GM21423 (cell line): ENCODE results near the gene WIPI1.
"Not testable (repeated sequence)": the region's sequence is repeated elsewhere in the genome, so short reads cannot be mapped to it uniquely, and the experiment has no call there.

Experiments used
- ATAC-seq: cut with Tn5 transposase; IDR thresholded peaks from one replicate; pipeline ENCODE4 v1.9.1; 2021; ENCODE audit warnings: mild to moderate bottlenecking, moderate library complexity; ENCODE audit not compliant: unreplicated experiment

WIPI1 gene

DNA sequence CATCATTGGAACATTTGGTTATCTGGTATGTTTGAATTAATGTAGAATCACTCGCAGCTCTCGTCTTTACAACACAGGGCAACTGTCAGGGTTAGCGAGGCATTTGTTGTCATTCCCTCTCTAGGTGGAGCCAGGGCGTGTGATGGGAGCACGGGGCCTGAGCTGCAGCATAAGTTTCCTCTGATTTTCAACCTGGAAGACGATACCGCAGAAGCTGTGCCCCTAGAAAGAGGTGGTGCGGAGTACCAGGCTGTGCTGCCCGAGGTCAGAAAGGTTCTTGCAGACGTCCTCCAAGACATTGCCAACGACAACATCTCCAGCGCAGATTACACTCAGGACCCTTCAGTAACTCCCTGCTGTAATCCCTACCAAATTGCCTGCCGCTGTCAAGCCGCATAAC is 37.2 kb downstream of the WIPI1 start:
- no peak for ATAC-seq

GRCh38 chr17:68418876-68419275 is 38.4 kb downstream of the WIPI1 start:
- no peak for ATAC-seq

DNA sequence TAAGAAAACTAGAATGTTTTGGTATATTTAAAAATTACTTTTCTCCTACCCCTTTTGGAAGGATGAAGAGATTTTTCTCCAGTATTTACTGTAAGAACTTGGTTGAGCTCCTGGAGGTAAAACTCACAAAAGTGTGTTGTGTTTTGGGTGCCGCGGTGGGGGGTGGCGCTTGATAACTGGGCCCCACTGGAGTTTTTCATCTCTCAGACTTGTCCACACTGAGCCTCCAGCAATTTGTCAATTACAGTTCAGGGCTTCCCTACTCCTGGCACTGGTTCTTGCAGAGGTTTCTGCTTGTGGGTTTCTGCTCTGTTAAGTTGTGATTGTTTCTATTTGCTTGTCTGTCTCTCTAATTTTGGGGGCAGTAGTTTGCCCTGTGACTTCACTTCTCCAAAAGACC is 40.0 kb downstream of the WIPI1 start:
- ATAC-seq, result no peak

DNA sequence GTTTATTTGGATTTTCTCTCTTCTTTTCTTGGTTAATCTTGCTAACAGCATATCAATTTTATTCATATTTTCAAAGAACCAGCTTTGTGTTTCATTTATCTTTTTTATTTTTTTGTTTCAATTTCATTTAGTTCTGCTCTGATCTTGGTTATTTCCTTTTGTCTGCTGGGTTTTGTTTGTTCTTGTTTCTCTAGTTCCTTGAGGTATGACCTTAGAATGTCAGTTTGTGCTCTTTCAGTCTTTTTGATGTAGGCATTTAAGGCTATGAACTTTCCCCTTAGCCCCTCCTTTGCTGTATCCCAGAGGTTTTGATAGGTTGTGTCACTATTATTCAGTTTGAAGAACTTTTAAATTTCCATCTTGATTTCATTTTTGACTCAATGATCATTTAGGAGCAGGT is 42.4 kb downstream of the WIPI1 start:
- ATAC-seq, result not testable (repeated sequence)

DNA sequence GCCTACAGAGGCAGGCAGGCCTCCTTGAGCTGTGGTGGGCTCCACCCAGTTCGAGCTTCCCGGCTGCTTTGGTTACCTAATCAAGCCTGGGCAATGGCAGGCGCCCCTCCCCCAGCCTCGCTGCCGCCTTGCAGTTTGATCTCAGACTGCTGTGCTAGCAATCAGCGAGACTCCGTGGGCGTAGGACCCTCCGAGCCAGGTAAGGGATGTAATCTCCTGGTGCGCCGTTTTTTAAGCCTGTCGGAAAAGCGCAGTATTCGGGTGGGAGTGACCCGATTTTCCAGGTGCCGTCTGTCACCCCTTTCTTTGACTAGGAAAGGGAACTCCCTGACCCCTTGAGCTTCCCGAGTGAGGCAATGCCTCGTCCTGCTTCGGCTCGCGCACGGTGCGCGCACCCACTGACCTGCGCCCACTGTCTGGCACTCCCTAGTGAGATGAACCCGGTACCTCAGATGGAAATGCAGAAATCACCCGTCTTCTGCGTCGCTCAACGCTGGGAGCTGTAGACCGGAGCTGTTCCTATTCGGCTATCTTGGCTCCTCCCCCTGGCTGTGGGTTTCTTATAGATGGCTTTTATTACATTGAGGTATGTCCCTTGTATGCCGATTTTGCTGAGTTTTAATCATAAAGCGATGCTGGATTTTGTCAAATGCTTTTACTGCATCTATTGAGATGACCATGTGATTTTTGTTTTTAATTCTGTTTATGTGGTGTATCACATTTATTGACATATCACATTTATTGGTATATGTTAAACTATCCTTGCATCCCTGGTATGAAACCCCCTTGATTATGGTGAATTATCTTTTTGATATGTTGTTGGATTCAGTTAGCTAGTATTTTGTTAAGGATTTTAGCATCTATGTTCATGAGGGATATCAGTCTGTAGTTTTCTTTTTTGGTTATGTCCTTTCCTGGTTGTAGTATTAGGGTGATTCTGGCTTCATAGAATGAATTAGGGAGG is 43.4 kb downstream of the WIPI1 start:
- ATAC-seq, result not testable (repeated sequence)

DNA sequence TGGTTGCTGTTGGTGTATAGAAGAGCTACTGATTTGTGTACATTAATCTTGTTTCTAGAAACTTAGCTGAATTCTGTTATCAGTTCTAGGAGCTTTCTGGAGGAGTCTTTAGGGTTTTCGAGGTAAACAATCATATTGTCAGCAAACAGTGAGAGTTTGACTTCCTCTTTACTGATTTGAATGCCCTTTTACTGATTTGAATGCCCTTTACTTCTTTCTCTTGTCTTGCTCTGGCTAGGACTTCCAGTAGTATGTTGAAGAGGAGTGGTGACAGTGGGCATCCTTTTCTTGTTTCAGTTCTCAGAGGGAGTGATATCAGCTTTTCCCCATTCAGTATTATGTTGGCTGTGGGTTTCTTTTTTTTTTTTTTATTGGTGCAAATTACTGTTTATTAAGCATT is 49.6 kb downstream of the WIPI1 start:
- ATAC-seq, result not testable (repeated sequence)

GRCh38 chr17:68403837-68404236 is 53.5 kb downstream of the WIPI1 start:
- ATAC-seq, result not testable (repeated sequence)

GRCh38 chr17:68403122-68403521 is 54.2 kb downstream of the WIPI1 start:
- ATAC-seq, result no peak

- no peak for ATAC-seq
These were observed 56.0 kb downstream of the WIPI1 start for GRCh38 chr17:68401288-68401687.

- no peak for ATAC-seq
These were observed 56.9 kb downstream of the WIPI1 start for GRCh38 chr17:68400404-68400735.

GRCh38 chr17:68399638-68400403 is 57.5 kb downstream of the WIPI1 start:
- ATAC-seq, result no peak

DNA sequence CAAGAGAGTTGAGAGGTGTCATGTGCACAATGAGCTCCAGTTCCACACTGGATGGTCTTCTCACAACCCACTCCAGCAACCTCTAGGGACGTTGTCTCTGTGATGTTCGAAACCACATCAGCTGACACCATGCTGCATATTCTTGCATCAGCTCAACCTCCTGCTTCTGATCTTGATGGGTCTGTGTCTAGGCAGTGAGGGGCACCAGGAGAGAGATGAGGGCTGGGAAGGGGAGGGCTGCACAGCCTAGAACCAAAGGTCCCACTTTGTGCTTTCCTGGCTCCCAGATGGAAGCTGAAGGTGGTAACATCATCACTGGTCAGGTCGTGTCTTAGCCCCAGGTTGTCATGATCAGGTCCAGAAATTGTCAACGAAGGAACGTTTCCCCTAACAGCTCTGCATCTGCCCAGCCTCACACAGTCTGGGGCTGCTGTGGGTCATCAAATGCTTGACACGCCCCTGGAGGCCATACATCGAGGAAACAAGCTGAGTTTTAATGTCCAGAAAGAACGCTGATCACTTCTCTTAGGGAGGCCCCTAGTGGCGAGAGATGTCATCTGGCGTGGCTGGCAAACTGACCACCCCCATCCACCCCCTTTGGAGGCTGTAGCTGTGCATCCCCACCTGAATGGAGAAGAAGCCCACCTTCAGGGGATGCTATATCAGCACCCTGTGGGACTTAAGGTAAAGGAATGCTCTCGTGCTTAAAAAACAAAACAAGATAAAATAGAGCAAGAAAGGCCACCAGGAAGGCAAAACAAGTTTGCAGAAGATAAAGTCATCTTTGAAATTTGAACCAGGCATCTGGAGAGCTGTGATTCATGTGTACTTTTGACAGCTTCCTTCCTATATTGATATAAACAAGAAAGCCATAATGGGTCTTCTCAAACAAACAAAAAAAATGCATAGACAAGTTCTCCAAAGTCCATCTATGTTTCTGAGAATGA is 58.3 kb downstream of the WIPI1 start:
- ATAC-seq, result peak; percentile 84

DNA sequence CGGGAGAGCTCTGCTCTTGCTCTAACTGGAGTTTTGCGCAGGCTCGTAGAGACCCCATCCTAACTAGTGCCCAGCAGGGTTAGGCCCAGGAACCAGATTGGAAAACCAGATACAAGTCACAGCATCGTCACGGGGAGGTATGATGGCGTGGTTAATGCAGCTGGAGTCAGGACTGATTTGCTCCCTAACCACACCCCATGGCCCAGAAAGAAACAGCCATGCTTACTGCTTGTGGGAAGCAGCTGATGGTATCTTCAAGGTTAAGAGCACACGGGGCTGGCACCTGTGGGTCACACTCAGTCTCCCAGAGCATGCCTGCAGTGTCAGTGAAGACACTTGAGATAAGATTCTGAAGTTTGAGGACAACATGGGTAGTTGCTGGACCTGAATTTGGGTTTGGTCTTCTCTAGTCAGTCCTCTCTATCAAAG is 60.2 kb downstream of the WIPI1 start:
- no peak for ATAC-seq

- no peak for ATAC-seq
These were observed 60.8 kb downstream of the WIPI1 start for GRCh38 chr17:68396226-68397107.

DNA sequence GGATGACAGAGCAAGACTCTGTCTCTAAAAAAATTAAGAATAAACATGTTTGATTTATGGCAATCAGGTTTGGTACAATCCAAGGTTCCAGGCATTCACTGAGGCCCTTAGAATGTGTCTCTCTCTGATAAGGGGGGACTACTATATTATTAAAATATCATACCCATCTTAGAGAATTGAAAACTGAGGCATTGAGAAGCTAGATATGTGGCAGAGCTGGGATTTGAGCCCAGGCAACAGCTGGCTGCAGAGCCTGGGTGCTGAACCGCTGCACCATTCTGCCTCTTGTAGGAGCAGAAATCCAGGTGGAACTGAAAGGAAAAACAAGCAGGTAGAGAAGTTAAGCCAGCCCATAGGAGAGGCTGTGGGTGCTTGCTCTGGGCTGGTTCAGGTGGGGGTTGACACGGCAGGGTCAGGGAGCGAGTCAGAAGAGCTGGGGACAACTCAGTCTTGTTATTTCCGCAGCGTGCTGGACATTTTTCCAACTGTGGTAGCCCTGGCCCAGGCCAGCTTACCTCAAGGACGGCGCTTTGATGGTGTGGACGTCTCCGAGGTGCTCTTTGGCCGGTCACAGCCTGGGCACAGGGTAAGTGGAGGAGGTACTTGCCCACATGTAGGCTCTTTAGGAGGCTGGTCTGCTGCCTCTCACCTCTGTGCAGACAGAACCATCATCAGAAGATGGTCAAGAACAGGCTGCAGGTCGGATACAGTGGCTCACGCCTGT is 62.5 kb downstream of the WIPI1 start:
- no peak for ATAC-seq

- no peak for ATAC-seq
These were observed 65.6 kb downstream of the WIPI1 start for GRCh38 chr17:68391561-68392268.

- ATAC-seq, result no peak
These were observed 66.3 kb downstream of the WIPI1 start for GRCh38 chr17:68390888-68391545.

GRCh38 chr17:68389041-68389440 is 68.3 kb downstream of the WIPI1 start:
- no peak for ATAC-seq
